GM12891 (cell line): ENCODE results near the gene SETD1B.
A peak's percentile ranks its signal among the peaks of the same experiment; 100 is the strongest.

Experiments
- POLR2A ChIP-seq: IDR thresholded peaks from 2 replicates; pipeline ENCODE4 v1.6.1; 2011; ENCODE audit warnings: low read depth, low read length, control low read depth
- POLR2AphosphoS5 ChIP-seq: IDR thresholded peaks from 2 replicates; pipeline ENCODE4 v1.6.1; 2011; ENCODE audit warnings: low read depth, low read length, control low read depth
- POU2F2 ChIP-seq: IDR thresholded peaks from 2 replicates; pipeline ENCODE4 v1.6.1; 2011; ENCODE audit warnings: low read depth, mild to moderate bottlenecking, control low read depth, low read length, moderate library complexity
- SPI1 ChIP-seq: IDR thresholded peaks from 2 replicates; pipeline ENCODE4 v1.6.1; 2011; ENCODE audit warnings: low read depth, low read length, control low read depth

DNA sequence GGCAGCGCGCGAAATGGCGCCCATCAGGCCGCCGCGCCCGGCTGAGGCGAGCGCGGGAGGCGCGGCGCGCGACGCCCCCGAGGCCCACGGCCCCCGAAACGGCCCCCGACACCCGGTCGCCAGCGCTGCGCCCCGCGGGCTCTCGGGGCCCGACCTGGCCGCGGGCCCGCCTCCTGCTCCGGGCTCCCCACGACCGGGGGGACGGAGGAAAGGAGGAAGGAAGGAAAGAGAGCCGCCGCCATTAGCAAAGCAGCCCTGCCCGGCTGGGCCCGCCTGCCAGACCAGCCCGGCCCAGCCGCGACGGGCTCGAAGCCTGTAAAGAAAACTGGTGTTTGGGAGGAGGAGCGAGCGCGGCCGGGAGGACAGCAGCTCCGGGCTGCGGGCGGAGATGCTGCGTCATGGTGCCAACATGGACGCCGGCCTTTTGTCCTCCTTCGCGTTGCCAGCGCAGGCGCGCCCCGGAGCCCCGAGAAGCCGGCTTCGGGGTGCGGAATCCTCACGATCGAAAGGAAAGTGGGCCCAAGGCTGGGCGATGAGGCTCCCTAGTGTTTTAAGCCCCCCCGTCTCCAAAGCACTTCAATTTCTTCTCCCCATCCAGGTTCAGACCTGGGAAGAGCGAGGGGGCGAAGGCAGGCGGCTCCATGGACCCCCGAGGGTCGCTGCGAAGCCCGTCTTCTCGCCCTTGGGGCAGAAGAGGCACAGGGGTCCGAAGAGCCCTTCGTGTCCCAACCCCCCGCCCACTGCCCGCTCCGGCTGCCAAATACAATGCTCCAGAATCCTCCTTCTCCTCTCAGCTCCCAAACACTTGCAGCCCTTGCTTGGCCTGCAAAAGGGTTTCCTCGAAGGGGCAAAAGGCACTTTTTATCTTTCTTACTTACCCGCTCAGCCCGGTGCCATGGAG, 2.9 kb upstream of the SETD1B start:
- TF ChIP-seq POLR2A (peak; percentile 87), POU2F2 (no peak), POLR2AphosphoS5 (peak; percentile 77), SPI1 (no peak)
